HepG2 (cell line): ENCODE measurements around the gene NKD1. TPM values are rescaled to one million over a fixed set of nuclear protein-coding genes. Genes with fewer than 3 reads are reported as not detected.
A peak's percentile ranks its signal among the peaks of the same experiment; 100 is the strongest.

Source experiments
- AGO2 ChIP-seq: fragments of 200-400 bp; formaldehyde crosslinking; optimal IDR thresholded peaks from 2 replicates; pipeline ENCODE3; 2017; ENCODE audit warnings: mild to moderate bottlenecking, low read depth, low read length, moderate library complexity
- GPN1 ChIP-seq: sonication (generic); formaldehyde crosslinking; IDR thresholded peaks from 2 replicates; pipeline ENCODE4 v1.5.1; 2020; ENCODE audit warnings: missing genetic modification reagents, borderline replicate concordance
- HOXA3 ChIP-seq: sonication (generic); formaldehyde crosslinking; IDR thresholded peaks from 2 replicates; pipeline ENCODE4 v1.5.0; 2020; ENCODE audit warnings: missing genetic modification reagents
- KLF6 ChIP-seq: IDR thresholded peaks from 2 replicates; pipeline ENCODE4 v1.8.0; 2016; ENCODE audit warnings: missing biosample characterization, missing genetic modification reagents
- NFYB ChIP-seq: sonication (generic); formaldehyde crosslinking; IDR thresholded peaks from 2 replicates; pipeline ENCODE4 v1.4.0; 2020; ENCODE audit warnings: missing genetic modification reagents
- NFYC ChIP-seq: IDR thresholded peaks from 2 replicates; pipeline ENCODE4 v1.6.1; 2016; ENCODE audit warnings: missing genetic modification reagents, missing compliant biosample characterization
- RXRA ChIP-seq: sonication (generic); formaldehyde crosslinking; IDR thresholded peaks from 2 replicates; pipeline ENCODE4 v1.5.1; 2020; ENCODE audit warnings: missing genetic modification reagents
- SALL2 ChIP-seq: sonication (generic); formaldehyde crosslinking; IDR thresholded peaks from 2 replicates; pipeline ENCODE4 v1.8.1; 2023; ENCODE audit warnings: mild to moderate bottlenecking, missing genetic modification reagents, inconsistent platforms
- SOX13 ChIP-seq, 3 experiments: fragments of 450-650 bp in 1 of 3; sonication (generic) in 1 of 3; formaldehyde crosslinking in 1 of 3; IDR thresholded peaks in 2 of 3; conservative IDR thresholded peaks in 1 of 3; 2 replicates each; pipeline versions ENCODE4 v1.5.0 to v1.6.1; 2016 to 2020; ENCODE audit warnings: antibody characterized with exemption in 1 of 3, mild to moderate bottlenecking in 1 of 3, missing compliant biosample characterization in 1 of 3, missing genetic modification reagents in 1 of 3, moderate library complexity in 1 of 3
- SRSF4 ChIP-seq: fragments of 200-400 bp; formaldehyde crosslinking; IDR thresholded peaks from one replicate; pipeline ENCODE4 v1.6.1; 2018; ENCODE audit warnings: mild to moderate bottlenecking, low read depth, low read length, moderate library complexity; ENCODE audit not compliant: poor library complexity, severe bottlenecking
- SYNCRIP ChIP-seq: fragments of 200-400 bp; formaldehyde crosslinking; IDR thresholded peaks from 2 replicates; pipeline ENCODE4 v1.6.1; 2018; ENCODE audit warnings: mild to moderate bottlenecking, low read depth, low read length; ENCODE audit not compliant: insufficient read depth
- TFAP4 ChIP-seq: sonication (generic); IDR thresholded peaks from 2 replicates; pipeline ENCODE4 v1.6.1; 2016; ENCODE audit warnings: low read depth, borderline replicate concordance
- ZBTB20 ChIP-seq: sonication (generic); formaldehyde crosslinking; IDR thresholded peaks from 2 replicates; pipeline ENCODE4 v1.8.1; 2023; ENCODE audit warnings: missing genetic modification reagents, low read depth, mild to moderate bottlenecking, borderline replicate concordance
- ZIK1 ChIP-seq: sonication (generic); formaldehyde crosslinking; IDR thresholded peaks from 2 replicates; pipeline ENCODE4 v1.5.0; 2020; ENCODE audit warnings: mild to moderate bottlenecking, low read depth, missing genetic modification reagents, borderline replicate concordance
- ZNF251 ChIP-seq: sonication (generic); formaldehyde crosslinking; IDR thresholded peaks from 2 replicates; pipeline ENCODE4 v1.9.0; 2021; ENCODE audit warnings: mild to moderate bottlenecking, missing genetic modification reagents
- ZNF318 ChIP-seq: sonication (generic); formaldehyde crosslinking; IDR thresholded peaks from 2 replicates; pipeline ENCODE4 v1.4.0; 2020; ENCODE audit warnings: mild to moderate bottlenecking, missing genetic modification reagents
- ZNF615 ChIP-seq: sonication (generic); formaldehyde crosslinking; IDR thresholded peaks from 2 replicates; pipeline ENCODE4 v1.5.0; 2020; ENCODE audit warnings: mild to moderate bottlenecking, missing genetic modification reagents, borderline replicate concordance
- ZNF678 ChIP-seq: sonication (generic); formaldehyde crosslinking; IDR thresholded peaks from 2 replicates; pipeline ENCODE4 v1.4.0; 2020; ENCODE audit warnings: mild to moderate bottlenecking, missing genetic modification reagents
- ZNF746 ChIP-seq: sonication (generic); formaldehyde crosslinking; IDR thresholded peaks from 2 replicates; pipeline ENCODE4 v1.8.0; 2022; ENCODE audit warnings: mild to moderate bottlenecking, missing genetic modification reagents
- ZNF776 ChIP-seq: sonication (generic); formaldehyde crosslinking; IDR thresholded peaks from 2 replicates; pipeline ENCODE4 v1.4.0; 2020; ENCODE audit warnings: mild to moderate bottlenecking, missing genetic modification reagents
- ZNF850 ChIP-seq: sonication (generic); formaldehyde crosslinking; conservative IDR thresholded peaks from 2 replicates; pipeline ENCODE4 v1.9.0; 2021; ENCODE audit warnings: mild to moderate bottlenecking, missing genetic modification reagents
- polyA plus RNA-seq, 8 experiments: library from polyadenylated mRNA; depleted of rRNA in 3 of 8; stranded (reverse) in 7 of 8; unstranded in 1 of 8; fragments of >200 nt; fragmentation: Illumina TruSeq in 4 of 8; extraction: Trizol in 4 of 8; gene quantifications; 2 replicates each; pipeline versions ENCODE4 v1.2.1 to v1.2.3, GENCODE V29; 2011 to 2016; ENCODE audit warnings: low read depth in 4 of 8, missing spikeins in 1 of 8, mixed read lengths in 1 of 8; ENCODE audit not compliant: insufficient read depth in 1 of 8
- total RNA-seq, 5 experiments: library from RNA; depleted of rRNA; stranded (reverse); fragments of >200 nt; fragmentation: Illumina TruSeq; extraction: Trizol; gene quantifications; 2 replicates each; pipeline ENCODE4 v1.2.3, GENCODE V29; 2016; ENCODE audit warnings: low read depth in 1 of 5

Gene NKD1
- total and polyA plus RNA-seq, 2 of the 13 experiments (the other 11 are each of a cell fraction or from before 2014, with no cell fraction given) = 70.4 to 121 TPM

- TF ChIP-seq ZNF746 = peak; percentile 31; the same call in 1 of the 2 replicates
- no peak for TF ChIP-seq SALL2
- TF ChIP-seq AGO2 = peak; percentile 74
- 0 out of 2 replicates have a peak, but pooled peaks have one; percentile 27 for TF ChIP-seq ZNF615 (CRISPR knock-in tag)
- peak; percentile 84 for TF ChIP-seq RXRA (CRISPR knock-in tag)
- TF ChIP-seq KLF6 (CRISPR knock-in tag) = no peak; the same call in 1 of the 2 replicates
- no peak for TF ChIP-seq SOX13 (IDR thresholded peaks at IDR 0.05)
- TF ChIP-seq SOX13 (CRISPR knock-in tag; conservative IDR thresholded peaks at IDR 0.05 in 1 of 2, IDR thresholded peaks at IDR 0.05 in 1 of 2) = peak in 1 of 2 experiments; percentile 42; a peak in 2 of 4 replicates
- no peak for TF ChIP-seq SRSF4
- TF ChIP-seq ZNF850 (CRISPR knock-in tag) = no peak
- TF ChIP-seq ZNF251 (CRISPR knock-in tag) = no peak
- no peak for TF ChIP-seq ZIK1 (CRISPR knock-in tag)
- TF ChIP-seq ZNF318 = no peak
- TF ChIP-seq SYNCRIP = no peak
- TF ChIP-seq TFAP4 = peak; percentile 31; the same call in 1 of the 2 replicates
- TF ChIP-seq NFYC = peak; percentile 4; the same call in 1 of the 2 replicates
- no peak for TF ChIP-seq ZNF678 (CRISPR knock-in tag)
- no peak for TF ChIP-seq NFYB
- TF ChIP-seq HOXA3 (CRISPR knock-in tag) = peak; percentile 82
- TF ChIP-seq GPN1 (CRISPR knock-in tag) = no peak; the same call in 1 of the 2 replicates
- TF ChIP-seq ZBTB20 (CRISPR knock-in tag) = no peak
- TF ChIP-seq ZNF776 (CRISPR knock-in tag) = no peak
Measured at GRCh38 chr16:50505714-50506542, 42.3 kb upstream of the NKD1 start (continued).
